Stimulated activated CD8-positive, alpha-beta memory T cell treated with anti-CD3 and anti-CD28 coated beads, Interleukin-12 subunit alpha, Interleukin-12 subunit beta, amount 100 ng/mL, for 4 hours (primary cell): ENCODE measurements around the gene SF3A2.

Source experiments
- DNase-seq: peaks from one replicate; pipeline ENCODE4 v3.0.0-alpha.2; 2020; ENCODE audit warnings: low read depth

Gene SF3A2

DNA sequence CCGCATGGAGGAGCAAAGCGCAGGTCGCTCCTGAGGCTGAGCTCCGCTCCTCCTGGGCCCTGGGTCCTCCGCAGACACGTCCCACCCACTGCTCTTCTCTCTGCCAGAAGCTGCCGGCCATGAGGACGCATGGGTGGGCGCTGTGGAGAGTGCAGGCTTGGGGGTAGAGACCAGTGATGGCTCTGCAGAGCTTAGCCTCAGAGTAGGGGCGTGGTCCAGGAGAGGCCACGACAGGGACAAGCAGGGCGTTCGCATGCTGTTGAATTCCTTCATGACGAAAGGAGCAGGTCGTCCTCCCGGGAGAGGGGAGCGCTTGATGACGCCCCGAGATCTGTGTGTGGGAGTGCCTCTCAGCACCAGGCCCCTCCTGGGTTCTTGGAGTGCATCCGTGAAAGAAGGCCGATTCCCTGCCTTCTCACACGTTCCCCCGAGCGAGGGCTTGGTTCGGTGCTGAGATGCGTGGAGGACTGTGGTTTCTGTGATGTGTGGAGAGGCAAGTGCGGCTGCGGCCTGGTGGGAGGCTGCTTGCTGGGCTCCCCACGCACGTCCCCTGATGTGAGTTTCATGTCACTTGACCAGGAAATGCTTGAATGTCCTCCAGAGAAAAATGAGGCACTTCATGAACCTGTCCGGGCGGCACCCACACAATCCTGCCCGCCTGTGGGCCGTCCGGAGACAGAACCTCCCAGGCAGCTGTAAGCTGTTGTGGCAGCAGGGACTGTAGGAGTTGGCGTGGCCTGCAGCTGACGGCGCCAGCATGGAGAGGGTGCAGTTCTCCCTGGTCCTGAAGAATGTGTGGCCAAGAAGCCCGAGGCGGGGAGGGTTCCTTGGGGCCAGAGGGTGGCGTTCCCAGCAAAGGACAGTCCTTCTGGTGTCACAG is 4.5 kb downstream of the SF3A2 start:
- no peak for DNase-seq

DNA sequence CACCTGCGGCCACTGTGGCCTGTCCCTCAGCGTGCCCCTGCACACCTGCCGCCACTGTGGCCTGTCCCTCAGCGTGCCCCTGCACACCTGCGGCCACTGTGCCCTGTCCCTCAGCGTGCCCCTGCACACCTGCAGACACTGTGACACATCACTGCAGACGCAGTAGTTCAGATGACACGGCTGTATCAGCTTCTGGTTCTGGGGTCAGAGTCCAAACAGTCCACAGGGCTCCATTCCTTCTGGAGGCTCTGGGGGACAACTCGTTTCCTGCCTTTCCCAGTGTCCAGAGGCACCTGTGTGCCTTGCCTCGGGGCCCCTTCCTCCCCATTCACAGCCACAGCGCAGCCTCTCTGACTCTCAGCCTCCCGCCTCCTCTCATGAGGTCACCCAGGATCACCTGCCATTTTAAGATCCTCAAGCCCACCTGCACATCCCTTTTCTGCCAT is 5.5 kb downstream of the SF3A2 start:
- DNase-seq = no peak

DNA sequence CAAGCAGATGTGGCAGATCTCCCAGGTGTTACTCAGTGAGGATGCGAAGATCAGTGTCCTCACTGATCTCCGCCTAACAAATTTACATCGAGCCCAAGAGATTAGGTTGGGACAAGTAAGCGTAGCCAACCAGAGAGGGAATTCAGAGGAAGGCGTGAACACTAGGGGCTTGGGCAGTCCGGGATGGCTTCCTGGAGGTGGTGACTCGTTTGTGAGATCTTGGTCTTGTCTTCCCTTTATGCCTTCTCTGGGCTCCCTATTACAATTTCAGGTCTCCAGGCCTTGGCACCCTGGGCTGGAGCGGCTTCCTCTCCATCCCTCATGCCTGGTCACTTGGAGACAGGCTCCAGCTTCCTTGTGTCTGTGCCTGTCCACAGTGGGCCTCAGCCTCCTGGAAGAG is 6.2 kb downstream of the SF3A2 start:
- DNase-seq = no peak

DNA sequence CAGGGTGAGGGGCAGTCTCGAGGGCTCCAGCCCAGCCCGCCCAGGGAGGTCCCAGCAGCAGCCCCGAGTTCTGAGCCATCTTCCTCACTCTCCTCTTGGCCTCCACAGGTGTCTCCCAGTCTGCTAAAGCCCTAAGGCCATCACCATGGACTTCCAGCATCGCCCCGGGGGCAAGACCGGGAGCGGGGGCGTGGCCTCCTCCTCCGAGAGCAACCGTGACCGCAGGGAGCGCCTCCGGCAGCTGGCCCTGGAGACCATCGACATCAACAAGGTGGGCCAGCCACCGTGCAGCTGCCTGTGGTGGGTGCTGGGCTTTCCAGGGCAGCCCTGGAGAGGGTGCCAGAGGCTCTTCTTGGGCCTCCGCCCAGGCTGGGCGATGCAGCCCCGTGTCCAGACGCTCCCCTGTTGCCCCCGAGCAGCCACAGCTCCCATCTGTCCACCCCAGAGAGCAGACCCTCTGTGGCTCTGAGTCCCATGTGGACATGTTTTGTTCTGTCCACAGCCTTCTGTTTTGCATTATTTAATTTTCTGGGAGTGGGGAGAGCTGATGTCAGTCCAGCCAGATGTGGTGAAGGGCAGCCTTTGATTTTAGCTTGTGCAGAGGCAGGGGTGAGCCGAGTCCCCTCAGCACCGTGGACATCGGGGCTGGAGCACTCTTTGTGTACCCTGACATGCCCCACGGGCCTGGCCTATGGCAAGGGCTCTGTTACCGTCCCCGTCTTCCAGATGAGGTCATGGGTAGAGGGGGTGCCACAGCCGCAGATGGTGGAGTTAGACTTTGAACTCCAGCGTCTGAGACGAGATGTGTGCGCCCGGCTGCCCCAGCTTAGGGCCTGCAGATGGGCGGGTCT is 6.9 kb downstream of the SF3A2 start:
- DNase-seq = no peak

DNA sequence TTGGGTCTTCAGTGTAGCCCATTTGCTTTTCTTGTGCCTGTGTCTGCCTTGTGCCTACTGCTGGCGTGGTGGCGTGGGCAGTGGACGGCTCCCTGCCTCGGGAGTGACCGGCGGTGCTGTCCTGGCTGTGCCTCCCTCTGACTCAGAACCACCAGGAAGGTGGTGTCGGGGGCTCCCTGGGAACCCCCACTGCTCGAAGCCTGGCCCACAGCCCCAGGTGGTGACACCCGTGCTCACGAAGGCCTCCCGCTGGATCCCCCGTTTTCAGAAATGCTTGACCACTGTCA is 7.4 kb downstream of the SF3A2 start:
- no peak for DNase-seq

DNA sequence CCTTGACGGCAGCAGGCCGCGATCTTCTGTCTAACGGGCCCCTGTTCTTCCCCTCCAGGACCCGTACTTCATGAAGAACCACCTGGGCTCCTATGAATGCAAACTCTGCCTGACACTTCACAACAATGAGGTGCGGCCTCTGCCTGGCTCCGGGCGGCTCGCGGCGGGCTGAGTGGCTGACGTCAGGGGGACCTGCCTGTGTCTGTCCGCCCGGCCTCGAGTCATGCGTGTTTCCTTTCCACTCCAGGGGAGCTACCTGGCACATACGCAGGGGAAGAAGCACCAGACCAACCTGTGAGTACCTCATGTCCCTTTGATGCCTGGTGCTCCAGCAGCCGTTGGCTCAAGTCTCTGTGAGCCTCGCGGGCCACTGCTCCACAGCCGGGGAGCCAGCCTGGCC is 7.9 kb downstream of the SF3A2 start:
- no peak for DNase-seq

DNA sequence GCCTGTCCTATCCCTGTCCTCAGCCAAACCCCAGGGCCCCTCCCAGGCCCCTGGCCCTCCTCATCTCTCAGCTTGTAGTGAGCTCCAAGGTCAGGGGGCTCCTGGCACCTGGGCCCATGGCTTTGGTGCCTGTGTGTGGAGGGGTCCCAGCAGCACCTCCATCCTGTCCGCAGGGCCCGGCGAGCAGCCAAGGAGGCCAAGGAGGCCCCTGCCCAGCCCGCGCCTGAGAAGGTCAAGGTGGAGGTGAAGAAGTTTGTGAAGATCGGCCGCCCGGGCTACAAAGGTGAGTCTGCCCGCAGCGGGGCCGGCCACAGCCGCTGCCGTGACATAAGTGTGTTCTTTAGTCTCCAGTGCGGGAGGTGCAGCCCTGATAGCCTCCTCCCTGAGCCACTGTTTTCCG is 8.6 kb downstream of the SF3A2 start:
- DNase-seq = no peak

DNA sequence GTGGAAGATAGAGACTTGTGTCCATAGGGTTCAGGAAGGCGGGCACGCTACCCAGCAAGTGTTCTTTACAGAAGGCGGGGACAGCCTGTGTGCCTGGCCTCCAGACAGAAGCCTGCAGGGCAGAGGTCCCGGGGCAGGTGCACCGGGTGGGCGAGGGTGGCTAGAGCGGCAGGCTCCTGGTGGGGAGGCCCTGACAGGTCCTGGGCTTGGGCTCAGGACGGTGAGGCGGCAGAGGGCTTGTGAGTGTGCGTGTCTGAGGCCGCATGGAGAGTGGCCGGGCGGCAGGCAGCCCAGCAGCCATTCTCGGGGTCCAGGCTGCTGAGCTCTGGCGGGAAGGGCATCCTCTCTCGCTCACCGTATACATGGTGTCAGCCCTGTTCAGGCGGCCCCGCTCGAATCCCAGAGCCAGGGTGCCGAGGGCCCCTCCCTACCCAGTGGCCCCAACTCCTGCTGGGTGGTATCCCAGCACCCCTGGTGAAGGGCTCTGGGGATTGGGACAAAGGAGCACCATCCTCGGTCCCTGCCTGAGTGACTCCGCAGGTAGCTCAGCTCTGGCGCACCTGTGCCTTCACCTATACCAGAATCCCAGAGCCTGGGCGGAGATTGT is 9.5 kb downstream of the SF3A2 start:
- DNase-seq = no peak

DNA sequence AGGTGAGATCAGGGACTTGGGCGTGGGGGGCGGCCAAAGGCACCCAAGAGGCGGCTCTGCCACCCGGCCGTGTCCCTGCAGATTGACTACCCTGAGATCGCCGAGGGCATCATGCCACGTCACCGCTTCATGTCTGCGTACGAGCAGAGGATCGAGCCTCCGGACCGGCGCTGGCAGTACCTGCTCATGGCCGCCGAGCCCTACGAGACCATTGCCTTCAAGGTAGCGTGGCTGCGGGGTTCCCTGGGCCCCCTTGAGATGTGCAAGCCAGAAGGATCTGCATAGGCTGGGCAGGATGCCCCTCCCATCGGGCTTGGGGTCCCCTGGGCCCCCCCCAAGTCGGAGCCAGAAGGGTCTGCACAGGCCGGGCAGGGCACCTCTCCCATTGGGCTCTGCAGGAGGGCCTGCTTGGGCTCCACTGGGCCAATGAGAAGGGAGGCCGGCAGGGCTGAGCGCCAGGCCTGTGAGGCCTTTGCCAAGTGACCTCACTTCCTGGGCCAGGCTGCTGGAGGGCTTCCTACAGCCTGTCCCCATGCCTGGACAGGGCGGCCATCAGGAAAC is 10.3 kb downstream of the SF3A2 start:
- DNase-seq = no peak

DNA sequence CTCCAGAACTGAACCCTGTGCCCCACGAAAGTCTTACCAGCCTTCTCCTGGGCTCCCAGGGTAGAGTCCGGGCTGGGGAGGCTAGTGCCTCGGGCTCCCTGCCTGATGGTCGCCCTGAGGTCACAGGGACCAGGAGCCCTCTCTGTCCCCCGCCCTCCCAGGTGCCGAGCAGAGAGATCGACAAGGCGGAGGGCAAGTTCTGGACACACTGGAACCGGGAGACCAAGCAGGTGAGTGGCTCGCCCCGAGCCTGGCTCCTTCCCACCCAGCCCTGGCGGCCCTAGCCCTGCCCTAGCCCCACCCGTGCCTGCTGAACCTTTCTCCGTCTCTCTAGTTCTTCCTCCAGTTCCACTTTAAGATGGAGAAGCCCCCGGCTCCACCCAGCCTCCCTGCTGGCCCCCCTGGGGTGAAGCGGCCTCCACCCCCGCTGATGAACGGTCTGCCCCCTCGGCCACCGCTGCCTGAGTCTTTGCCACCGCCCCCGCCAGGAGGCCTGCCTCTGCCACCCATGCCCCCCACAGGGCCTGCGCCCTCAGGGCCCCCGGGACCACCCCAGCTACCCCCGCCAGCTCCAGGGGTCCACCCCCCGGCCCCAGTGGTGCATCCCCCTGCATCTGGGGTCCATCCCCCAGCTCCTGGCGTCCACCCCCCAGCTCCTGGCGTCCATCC is 10.9 kb downstream of the SF3A2 start:
- no peak for DNase-seq

DNA sequence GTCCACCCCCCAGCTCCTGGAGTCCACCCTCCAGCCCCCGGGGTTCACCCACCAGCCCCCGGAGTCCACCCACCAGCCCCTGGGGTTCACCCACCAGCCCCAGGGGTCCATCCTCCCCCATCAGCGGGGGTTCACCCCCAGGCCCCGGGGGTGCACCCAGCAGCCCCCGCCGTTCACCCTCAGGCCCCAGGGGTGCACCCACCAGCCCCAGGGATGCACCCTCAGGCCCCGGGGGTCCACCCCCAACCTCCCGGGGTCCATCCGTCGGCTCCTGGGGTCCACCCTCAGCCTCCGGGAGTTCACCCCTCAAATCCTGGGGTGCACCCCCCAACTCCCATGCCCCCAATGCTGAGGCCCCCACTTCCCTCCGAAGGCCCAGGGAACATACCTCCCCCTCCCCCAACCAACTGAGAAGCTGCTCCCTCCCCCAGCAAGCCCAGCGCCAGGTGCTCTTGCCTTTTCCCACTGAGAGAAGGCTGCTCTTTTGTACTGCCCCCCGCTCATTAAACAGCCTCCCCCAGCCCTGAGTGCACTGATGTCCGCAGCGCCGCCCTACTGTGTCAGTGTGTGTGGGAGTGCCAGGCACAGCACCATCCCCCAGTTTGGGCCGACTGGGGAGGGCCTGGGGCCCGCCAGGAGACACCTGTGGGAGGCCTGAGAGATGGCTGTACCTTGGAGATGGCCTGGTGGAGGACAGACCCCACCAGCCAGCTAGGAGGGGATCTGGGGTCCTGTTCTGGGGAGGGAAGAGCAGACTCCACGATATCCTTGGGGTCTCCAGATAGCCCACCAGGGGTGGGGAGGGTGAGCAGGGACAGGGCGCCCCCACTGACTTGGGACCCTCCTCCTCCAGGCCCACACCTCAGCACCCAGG is 11.7 kb downstream of the SF3A2 start:
- DNase-seq = no peak

DNA sequence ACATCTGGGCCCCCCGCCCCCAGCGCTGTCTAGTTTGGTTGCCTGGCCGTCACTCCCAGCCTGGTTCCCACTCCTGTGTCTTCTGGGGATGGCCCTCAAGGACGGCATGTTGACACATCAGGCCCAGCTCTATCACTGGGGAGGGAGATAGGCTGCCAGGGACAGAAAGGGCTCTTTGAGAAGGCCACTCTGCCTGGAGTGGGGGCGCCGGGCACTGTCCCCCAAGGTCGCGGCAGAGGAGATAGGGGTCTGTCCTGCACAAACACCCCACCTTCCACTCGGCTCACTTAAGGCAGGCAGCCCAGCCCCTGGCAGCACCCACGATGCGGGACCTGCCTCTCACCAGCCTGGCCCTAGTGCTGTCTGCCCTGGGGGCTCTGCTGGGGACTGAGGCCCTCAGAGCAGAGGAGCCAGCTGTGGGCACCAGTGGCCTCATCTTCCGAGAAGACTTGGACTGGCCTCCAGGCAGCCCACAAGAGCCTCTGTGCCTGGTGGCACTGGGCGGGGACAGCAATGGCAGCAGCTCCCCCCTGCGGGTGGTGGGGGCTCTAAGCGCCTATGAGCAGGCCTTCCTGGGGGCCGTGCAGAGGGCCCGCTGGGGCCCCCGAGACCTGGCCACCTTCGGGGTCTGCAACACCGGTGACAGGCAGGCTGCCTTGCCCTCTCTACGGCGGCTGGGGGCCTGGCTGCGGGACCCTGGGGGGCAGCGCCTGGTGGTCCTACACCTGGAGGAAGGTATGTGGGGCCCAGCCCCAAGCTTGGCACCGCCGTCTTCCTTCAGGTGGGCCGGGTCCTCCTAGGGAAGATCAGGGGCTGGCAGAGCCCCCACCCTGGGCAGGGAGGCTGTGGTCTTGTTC is 12.6 kb downstream of the SF3A2 start, which contains the start of gene AMH:
Gene AMH, plus strand, starts transcription at position 314 of the 857 bp plus-strand sequence. Its CDS starts 10 bp downstream, at position 324.
- no peak for DNase-seq

DNA sequence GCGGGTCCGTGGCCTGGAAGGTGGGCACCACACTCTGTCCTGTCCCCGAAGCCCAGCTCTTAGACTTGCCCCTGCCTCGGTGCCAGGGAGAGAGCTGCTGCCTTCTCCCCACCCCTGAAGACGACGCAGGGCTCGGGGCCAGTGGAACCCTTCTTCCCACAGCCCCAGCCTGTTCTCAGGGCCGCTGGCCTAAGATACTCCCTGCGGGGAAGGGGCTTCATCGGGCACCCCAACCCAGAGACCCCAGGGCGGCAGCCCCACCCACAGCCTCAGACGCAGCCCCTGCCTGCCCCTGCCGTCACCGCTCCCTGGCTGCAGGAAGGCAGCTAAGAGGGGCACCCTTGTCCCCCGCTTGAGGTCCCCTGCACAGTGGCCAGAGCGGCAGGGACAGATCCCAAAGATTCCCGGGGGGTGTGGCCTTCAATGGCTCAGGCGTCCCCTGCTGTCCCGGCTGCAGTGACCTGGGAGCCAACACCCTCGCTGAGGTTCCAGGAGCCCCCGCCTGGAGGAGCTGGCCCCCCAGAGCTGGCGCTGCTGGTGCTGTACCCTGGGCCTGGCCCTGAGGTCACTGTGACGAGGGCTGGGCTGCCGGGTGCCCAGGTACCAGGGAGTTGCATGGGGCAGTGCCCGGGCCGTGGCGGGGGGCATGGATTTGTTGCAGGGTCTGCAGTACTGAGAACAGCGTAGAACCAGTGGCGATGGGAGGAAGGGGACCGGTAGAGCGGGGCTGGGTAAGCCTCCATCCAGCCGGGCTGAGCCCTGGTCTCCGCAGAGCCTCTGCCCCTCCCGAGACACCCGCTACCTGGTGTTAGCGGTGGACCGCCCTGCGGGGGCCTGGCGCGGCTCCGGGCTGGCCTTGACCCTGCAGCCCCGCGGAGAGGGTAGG is 13.5 kb downstream of the SF3A2 start:
- DNase-seq = no peak

DNA sequence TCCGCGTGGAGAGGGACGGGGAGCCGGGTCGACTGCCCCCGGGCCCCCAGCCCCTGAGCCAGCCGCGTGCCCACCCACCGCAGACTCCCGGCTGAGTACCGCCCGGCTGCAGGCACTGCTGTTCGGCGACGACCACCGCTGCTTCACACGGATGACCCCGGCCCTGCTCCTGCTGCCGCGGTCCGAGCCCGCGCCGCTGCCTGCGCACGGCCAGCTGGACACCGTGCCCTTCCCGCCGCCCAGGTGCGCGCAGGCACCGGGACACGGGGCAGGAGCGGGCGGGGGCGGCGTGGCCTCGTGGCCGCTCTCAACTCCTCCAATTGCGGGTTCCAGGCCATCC is 14.1 kb downstream of the SF3A2 start:
- DNase-seq = no peak

DNA sequence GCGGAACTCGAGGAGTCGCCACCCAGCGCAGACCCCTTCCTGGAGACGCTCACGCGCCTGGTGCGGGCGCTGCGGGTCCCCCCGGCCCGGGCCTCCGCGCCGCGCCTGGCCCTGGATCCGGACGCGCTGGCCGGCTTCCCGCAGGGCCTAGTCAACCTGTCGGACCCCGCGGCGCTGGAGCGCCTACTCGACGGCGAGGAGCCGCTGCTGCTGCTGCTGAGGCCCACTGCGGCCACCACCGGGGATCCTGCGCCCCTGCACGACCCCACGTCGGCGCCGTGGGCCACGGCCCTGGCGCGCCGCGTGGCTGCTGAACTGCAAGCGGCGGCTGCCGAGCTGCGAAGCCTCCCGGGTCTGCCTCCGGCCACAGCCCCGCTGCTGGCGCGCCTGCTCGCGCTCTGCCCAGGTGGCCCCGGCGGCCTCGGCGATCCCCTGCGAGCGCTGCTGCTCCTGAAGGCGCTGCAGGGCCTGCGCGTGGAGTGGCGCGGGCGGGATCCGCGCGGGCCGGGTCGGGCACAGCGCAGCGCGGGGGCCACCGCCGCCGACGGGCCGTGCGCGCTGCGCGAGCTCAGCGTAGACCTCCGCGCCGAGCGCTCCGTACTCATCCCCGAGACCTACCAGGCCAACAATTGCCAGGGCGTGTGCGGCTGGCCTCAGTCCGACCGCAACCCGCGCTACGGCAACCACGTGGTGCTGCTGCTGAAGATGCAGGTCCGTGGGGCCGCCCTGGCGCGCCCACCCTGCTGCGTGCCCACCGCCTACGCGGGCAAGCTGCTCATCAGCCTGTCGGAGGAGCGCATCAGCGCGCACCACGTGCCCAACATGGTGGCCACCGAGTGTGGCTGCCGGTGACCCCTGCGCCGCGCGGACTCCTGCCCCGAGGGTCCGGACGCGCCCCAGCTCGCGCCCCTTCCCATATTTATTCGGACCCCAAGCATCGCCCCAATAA is 14.8 kb downstream of the SF3A2 start:
- DNase-seq = no peak

DNA sequence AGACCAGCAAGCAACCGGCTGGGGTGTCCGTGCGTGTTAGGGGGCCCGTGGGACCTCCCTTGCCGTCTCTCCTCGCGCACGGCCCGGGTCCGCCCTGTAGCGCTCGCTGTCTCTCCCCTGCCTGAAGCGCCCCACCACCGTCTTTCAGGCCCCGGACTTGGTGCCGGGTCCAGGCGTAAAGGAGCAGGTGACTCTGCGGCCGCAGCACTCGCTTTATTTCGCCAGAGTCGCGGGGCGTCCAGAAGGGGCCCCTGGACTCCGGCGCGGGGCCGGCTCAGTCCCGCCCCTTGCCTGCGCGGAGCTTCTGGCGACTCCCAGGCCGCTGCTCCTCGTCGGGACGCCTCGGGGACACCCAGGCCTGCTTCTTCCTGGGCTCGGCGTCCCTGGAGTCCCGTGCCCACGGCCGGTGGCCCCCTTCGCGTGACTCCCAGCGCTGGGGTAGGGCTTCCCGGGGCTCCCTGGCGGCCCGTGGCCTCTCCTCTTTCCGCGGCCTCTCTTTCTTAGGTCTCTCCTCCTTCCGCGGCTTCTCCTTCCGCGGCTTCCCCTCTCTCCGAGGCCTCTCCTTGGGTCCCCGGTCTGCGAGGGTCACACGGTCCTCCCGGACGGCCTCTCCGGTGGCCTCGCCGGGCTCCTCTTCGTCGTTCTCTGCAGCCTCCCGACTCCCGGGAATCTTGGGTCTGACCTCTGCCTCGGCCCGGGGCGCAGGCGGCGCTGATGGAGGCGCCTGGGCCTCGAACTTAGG is 15.6 kb downstream of the SF3A2 start:
- no peak for DNase-seq

DNA sequence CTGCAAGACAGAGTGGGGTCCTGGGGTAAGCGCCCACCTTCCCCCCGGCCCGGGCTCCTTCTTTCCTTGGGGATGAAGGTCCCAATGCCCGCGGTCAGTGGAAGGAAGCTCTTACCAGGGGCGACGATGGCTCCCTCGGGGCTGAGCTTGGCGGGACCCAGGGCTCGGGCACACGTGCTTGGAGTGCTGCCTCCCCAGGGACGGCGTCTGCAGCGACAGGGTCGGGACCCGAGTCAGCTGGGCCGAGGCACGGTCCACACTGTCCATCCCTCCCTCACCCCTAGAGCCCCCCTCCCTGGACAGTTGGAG is 16.1 kb downstream of the SF3A2 start:
- DNase-seq = no peak
